SK-N-SH treated with all-trans-retinoic acid at 6 μM for 48 hours (cell line): ENCODE measurements around the gene BRAT1.

Experiments
- ATAC-seq: fragments of 200-7000 bp; cut with Tn5 transposase; 3 replicates; pipeline ENCODE4 v1.9.1; 2020; ENCODE audit warnings: mild to moderate bottlenecking, moderate library complexity
- ARNTL ChIP-seq: fragments of 450-650 bp; formaldehyde crosslinking; IDR thresholded peaks from 2 replicates; pipeline ENCODE4 v1.5.0; 2020; ENCODE audit warnings: low read depth, mild to moderate bottlenecking, moderate library complexity, borderline replicate concordance
- BACH2 ChIP-seq: fragments of 250-450 bp; sonication (Bioruptor Pico); IDR thresholded peaks from 2 replicates; pipeline ENCODE4 v1.9.0; 2021; ENCODE audit warnings: mild to moderate bottlenecking, borderline replicate concordance
- CSDC2 ChIP-seq: fragments of 250-450 bp; sonication (Bioruptor Pico); IDR thresholded peaks from 2 replicates; pipeline ENCODE4 v1.5.0; 2020; ENCODE audit warnings: mild to moderate bottlenecking, moderate library complexity
- ESRRG ChIP-seq: fragments of 250-450 bp; sonication (Bioruptor Pico); IDR thresholded peaks from 2 replicates; pipeline ENCODE4 v1.6.1; 2021; ENCODE audit warnings: mild to moderate bottlenecking
- GLIS3 ChIP-seq: fragments of 250-450 bp; sonication (Bioruptor Pico); IDR thresholded peaks from 2 replicates; pipeline ENCODE4 v1.5.0; 2020; ENCODE audit warnings: mild to moderate bottlenecking, moderate library complexity
- ISL1 ChIP-seq: fragments of 250-450 bp; sonication (Bioruptor Pico); IDR thresholded peaks from 2 replicates; pipeline ENCODE4 v2.1.2; 2022; ENCODE audit warnings: mild to moderate bottlenecking, moderate library complexity
- OSR1 ChIP-seq: fragments of 250-450 bp; sonication (Bioruptor Pico); IDR thresholded peaks from 2 replicates; pipeline ENCODE4 v1.8.0; 2022; ENCODE audit warnings: moderate library complexity, mild to moderate bottlenecking, inconsistent platforms
- PATZ1 ChIP-seq: fragments of 250-450 bp; sonication (Bioruptor Pico); IDR thresholded peaks from 2 replicates; pipeline ENCODE4 v1.8.0; 2020; ENCODE audit warnings: mild to moderate bottlenecking, moderate library complexity, borderline replicate concordance
- POU6F1 ChIP-seq: fragments of 250-450 bp; sonication (Bioruptor Pico); IDR thresholded peaks from 2 replicates; pipeline ENCODE4 v1.8.0; 2021; ENCODE audit warnings: low read depth, mild to moderate bottlenecking, moderate library complexity, borderline replicate concordance
- PPARA ChIP-seq: fragments of 250-450 bp; sonication (Bioruptor Pico); IDR thresholded peaks from 2 replicates; pipeline ENCODE4 v1.5.0; 2020; ENCODE audit warnings: mild to moderate bottlenecking, borderline replicate concordance
- TOX ChIP-seq: fragments of 250-450 bp; sonication (Bioruptor Pico); IDR thresholded peaks from 2 replicates; pipeline ENCODE4 v1.8.0; 2021; ENCODE audit warnings: mild to moderate bottlenecking, moderate library complexity, borderline replicate concordance
- TSHZ2 ChIP-seq: fragments of 250-450 bp; sonication (Bioruptor Pico); IDR thresholded peaks from 2 replicates; pipeline ENCODE4 v1.5.0; 2020; ENCODE audit warnings: mild to moderate bottlenecking, moderate library complexity
- ZC3H10 ChIP-seq: fragments of 250-450 bp; sonication (Bioruptor Pico); IDR thresholded peaks from 2 replicates; pipeline ENCODE4 v1.5.1; 2021; ENCODE audit warnings: mild to moderate bottlenecking, moderate library complexity
- ZFP3 ChIP-seq: fragments of 250-450 bp; sonication (Bioruptor Pico); IDR thresholded peaks from 2 replicates; pipeline ENCODE4 v1.5.0; 2020; ENCODE audit warnings: mild to moderate bottlenecking, moderate library complexity
- ZFP30 ChIP-seq: fragments of 450-650 bp; formaldehyde crosslinking; IDR thresholded peaks from 2 replicates; pipeline ENCODE4 v1.5.0; 2022; ENCODE audit warnings: mild to moderate bottlenecking, moderate library complexity
- ZNF565 ChIP-seq: fragments of 450-650 bp; formaldehyde crosslinking; conservative IDR thresholded peaks from 2 replicates; pipeline ENCODE4 v1.5.0; 2020; ENCODE audit warnings: low read depth, mild to moderate bottlenecking, moderate library complexity
- ZNF70 ChIP-seq: fragments of 450-650 bp; formaldehyde crosslinking; IDR thresholded peaks from 2 replicates; pipeline ENCODE4 v1.5.0; 2020; ENCODE audit warnings: mild to moderate bottlenecking, moderate library complexity
- ZNF8 ChIP-seq: fragments of 450-650 bp; formaldehyde crosslinking; IDR thresholded peaks from 2 replicates; pipeline ENCODE4 v1.5.0; 2020; ENCODE audit warnings: mild to moderate bottlenecking, moderate library complexity
- TF ChIP-seq, protein P1 (sequence below): fragments of 250-450 bp; sonication (Bioruptor Pico); IDR thresholded peaks from 2 replicates; pipeline ENCODE4 v1.5.1; 2021; ENCODE audit warnings: mild to moderate bottlenecking, moderate library complexity

BRAT1 gene

DNA sequence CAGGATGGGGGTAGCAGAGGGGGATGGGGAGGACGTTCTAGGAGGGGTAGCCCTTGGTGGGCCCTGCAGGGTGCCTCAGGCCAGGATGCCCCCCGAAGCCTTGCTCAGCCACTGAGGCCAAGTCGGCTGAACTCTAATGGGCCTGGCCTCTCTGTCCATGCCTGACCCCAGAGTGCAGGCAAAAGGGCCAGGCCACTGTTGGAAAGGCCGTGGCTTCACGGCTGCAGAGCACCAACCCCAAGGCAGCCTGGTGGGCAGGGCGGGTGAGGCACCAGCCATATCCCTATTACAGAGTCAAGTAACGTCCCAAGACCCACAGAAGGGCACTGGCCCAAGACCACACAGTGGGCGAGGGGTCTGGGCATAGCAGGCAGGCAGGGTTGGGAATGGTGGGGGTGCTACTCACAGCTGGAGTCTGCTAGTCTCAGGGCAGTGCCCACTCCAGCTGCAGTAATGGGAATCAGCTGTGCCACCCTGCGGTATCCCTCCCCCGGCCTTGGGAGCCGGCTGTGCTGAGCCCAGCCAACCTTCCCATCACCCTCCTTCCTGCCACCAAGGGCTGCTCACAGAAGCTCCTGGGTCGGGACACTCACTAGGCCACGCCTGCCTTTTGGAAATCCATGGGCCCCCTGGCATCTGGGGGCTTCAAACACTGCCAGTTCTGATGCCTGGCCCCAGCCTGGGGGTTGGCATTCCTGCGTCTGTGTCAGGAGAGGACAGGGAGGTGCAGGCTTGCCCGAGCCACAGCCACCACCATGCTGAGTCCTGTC lies 39.7 kb downstream of the BRAT1 start (continued):
- TF ChIP-seq ZNF8 (no peak), OSR1 (no peak)

DNA sequence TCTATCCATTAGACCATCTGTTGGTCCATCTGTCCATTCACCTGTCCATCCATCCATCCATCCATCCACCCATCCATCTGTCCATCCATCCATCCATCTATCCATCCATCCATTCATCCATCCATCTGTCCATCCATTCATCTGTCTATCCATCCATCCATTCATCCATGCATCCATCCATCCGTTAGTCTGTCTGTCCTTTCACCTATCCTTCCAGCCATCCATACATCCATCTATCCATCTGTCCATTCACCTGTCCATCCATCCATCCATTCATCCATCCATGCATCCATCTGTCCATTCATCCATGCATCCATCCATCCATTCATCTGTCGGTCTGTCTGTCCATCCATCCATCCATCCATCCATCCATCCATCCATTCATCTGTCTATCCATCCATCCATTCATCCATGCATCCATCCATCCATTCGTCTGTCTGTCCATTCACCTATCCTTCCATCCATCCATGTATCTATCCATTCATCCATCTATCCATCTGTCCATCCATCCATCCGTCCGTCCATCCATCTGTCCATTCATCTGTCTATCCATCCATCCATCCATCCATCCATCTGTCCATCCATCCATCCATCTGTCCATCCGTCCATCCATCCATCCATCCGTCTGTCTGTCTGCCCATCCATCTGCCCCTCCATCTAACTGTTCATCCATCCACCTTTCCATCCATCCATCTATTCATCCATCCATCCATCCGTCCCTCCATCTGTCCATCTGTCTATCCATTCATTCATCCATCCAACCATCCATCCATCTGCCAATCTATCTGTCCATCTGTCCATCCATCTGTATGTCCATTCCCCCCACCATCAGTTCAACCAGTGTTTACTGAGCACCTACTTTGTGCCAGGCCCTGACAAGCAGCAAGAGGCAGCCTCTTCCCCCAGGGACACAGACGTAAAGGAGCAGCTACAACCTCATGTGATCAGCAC lies 40.6 kb downstream of the BRAT1 start:
- TF ChIP-seq PPARA (CRISPR knock-in tag) (no peak), CSDC2 (CRISPR knock-in tag) (no peak), POU6F1 (CRISPR knock-in tag) (no peak), BACH2 (CRISPR knock-in tag) (no peak), TOX (CRISPR knock-in tag) (no peak), GLIS3 (CRISPR knock-in tag) (no peak), ZC3H10 (CRISPR knock-in tag) (no peak), TSHZ2 (CRISPR knock-in tag) (no peak), ZNF565 (CRISPR knock-in tag) (no peak), ARNTL (CRISPR knock-in tag) (no peak), PATZ1 (no peak)
- TF ChIP-seq, protein P1, sequence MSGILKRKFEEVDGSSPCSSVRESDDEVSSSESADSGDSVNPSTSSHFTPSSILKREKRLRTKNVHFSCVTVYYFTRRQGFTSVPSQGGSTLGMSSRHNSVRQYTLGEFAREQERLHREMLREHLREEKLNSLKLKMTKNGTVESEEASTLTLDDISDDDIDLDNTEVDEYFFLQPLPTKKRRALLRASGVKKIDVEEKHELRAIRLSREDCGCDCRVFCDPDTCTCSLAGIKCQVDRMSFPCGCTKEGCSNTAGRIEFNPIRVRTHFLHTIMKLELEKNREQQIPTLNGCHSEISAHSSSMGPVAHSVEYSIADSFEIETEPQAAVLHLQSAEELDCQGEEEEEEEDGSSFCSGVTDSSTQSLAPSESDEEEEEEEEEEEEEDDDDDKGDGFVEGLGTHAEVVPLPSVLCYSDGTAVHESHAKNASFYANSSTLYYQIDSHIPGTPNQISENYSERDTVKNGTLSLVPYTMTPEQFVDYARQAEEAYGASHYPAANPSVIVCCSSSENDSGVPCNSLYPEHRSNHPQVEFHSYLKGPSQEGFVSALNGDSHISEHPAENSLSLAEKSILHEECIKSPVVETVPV (CRISPR knock-in tag): no peak
- TF ChIP-seq, all 23 proteins: peak for 0
- ATAC-seq: no peak

DNA sequence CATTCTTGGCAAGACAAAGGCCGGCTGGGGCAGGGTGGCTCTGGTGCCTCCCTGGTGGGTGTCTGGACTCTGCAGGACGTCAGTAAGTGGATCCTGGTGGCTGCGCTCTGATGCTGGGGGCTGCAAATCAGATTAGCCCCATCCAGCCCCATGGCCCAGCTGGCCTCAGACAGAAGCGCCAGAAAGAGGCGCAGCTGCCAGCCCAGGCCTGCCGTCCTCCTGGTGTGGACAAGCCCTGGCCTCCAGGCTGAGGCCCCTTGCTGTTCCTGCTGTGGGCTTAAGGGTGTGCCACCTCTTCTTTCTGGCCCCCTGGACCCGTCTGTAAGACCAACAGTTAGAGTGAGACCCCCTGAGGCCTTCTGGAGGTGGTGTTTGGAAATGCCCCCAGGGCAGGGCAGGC lies 41.6 kb downstream of the BRAT1 start:
- no peak; the same call in 2 of the 3 replicates for ATAC-seq
- TF ChIP-seq PATZ1: no peak
- TF ChIP-seq GLIS3 (CRISPR knock-in tag): no peak
- TF ChIP-seq ZFP3 (CRISPR knock-in tag): no peak
- TF ChIP-seq ZFP30 (CRISPR knock-in tag): no peak
- no peak for TF ChIP-seq ESRRG (CRISPR knock-in tag)
- no peak for TF ChIP-seq ISL1 (CRISPR knock-in tag)
- peak; percentile 62; the same call in 1 of the 2 replicates for TF ChIP-seq ZNF70
- no peak for TF ChIP-seq ZC3H10 (CRISPR knock-in tag)
- TF ChIP-seq OSR1: no peak
- TF ChIP-seq TSHZ2 (CRISPR knock-in tag): peak; percentile 93; the same call in 1 of the 2 replicates
- no peak for TF ChIP-seq POU6F1 (CRISPR knock-in tag)
- peak; percentile 78; the same call in 1 of the 2 replicates for TF ChIP-seq ZNF565 (CRISPR knock-in tag)
- no peak for TF ChIP-seq PPARA (CRISPR knock-in tag)
- 0 out of 2 replicates have a peak, but pooled peaks have one; percentile 40 for TF ChIP-seq ZNF8
